ENCODE measurements around the gene NTRK1. TPM values are rescaled to one million over a fixed set of nuclear protein-coding genes. Genes with fewer than 3 reads are reported as not detected.
A peak's percentile ranks its signal among the peaks of the same experiment; 100 is the strongest.

NTRK1 gene
- total RNA-seq, 3 donors from 2014 or later (not counting 1 experiment from before 2014, with no cell fraction given), result 1.7 to 16.7 (median 2.4) TPM

GRCh38 chr1:156920233-156921052 is 59.8 kb downstream of the NTRK1 start, which contains the start of gene LRRC71:
Gene LRRC71, plus strand, starts transcription at chr1:156920632. Its CDS starts 172 bp downstream, at chr1:156920804.
- peak; percentile 11 for TF ChIP-seq CTCF (IDR thresholded peaks at IDR 0.05)
- Histone ChIP-seq H3K27ac (ENCODE audit: low read length) (no peak within 1 kb of the TSS), H3K27me3 (ENCODE audit: control insufficient read depth, insufficient read depth, low read length) (peaks cover 34% of the 10 kb centered on the region), H3K4me3 (ENCODE audit: low read length) (no peak within 1 kb of the TSS), H3K9me3 (ENCODE audit: control insufficient read depth, insufficient read depth, low read length) (no peaks in the 10 kb centered on the region), H3K36me3 (ENCODE audit: control insufficient read depth, insufficient read depth, low read length) (no peaks in the 10 kb centered on the region), H3K4me1 (ENCODE audit: control insufficient read depth, insufficient read depth, low read length) (peaks cover 14% of the 10 kb centered on the region)
- WGBS (ENCODE audit: insufficient coverage), result 14% methylated on average over 71 of the region's 71 CpGs
- intact Hi-C loops (cut with micrococcal nuclease), result no loop called here
- no peaks in the 10 kb centered on the region for H3K36me3 Mint-ChIP-seq
- H3K9me3 Mint-ChIP-seq, result no peaks in the 10 kb centered on the region
- H3K27ac Mint-ChIP-seq, result no peak within 1 kb of the TSS
- peak; percentile 35 to 70 for DNase-seq
- no peak within 1 kb of the TSS for H3K4me3 Mint-ChIP-seq
- ATAC-seq, result peak; percentile 65 to 85 (median 71)
- peaks cover 51 to 55% of the 10 kb centered on the region in 2 donors for H3K27me3 Mint-ChIP-seq (ENCODE audit: low read depth in 2 of 2)
- H3K4me1 Mint-ChIP-seq, result peaks cover 0 to 6% of the 10 kb centered on the region in 2 donors

GRCh38 chr1:156921053-156921529 is 60.4 kb downstream of the NTRK1 start:
- Histone ChIP-seq H3K4me3 (ENCODE audit: low read length) (no peak overlapping the region), H3K4me1 (ENCODE audit: control insufficient read depth, insufficient read depth, low read length) (peaks cover 14% of the 10 kb centered on the region), H3K36me3 (ENCODE audit: control insufficient read depth, insufficient read depth, low read length) (no peaks in the 10 kb centered on the region), H3K27ac (ENCODE audit: low read length) (no peak overlapping the region), H3K27me3 (ENCODE audit: control insufficient read depth, insufficient read depth, low read length) (peaks cover 37% of the 10 kb centered on the region), H3K9me3 (ENCODE audit: control insufficient read depth, insufficient read depth, low read length) (no peaks in the 10 kb centered on the region)
- no peaks in the 10 kb centered on the region for H3K9me3 Mint-ChIP-seq
- ATAC-seq, result no peak
- peaks cover 0 to 6% of the 10 kb centered on the region in 2 donors for H3K4me1 Mint-ChIP-seq
- no peak for TF ChIP-seq CTCF (IDR thresholded peaks at IDR 0.05)
- WGBS (ENCODE audit: insufficient coverage), result 66% methylated on average over 7 of the region's 7 CpGs
- no peak overlapping the region for H3K4me3 Mint-ChIP-seq
- peaks cover 51 to 56% of the 10 kb centered on the region in 2 donors for H3K27me3 Mint-ChIP-seq (ENCODE audit: low read depth in 2 of 2)
- H3K36me3 Mint-ChIP-seq, result no peaks in the 10 kb centered on the region
- intact Hi-C loops (cut with micrococcal nuclease), result no loop called here
- DNase-seq, result no peak
- H3K27ac Mint-ChIP-seq, result no peak overlapping the region

DNA sequence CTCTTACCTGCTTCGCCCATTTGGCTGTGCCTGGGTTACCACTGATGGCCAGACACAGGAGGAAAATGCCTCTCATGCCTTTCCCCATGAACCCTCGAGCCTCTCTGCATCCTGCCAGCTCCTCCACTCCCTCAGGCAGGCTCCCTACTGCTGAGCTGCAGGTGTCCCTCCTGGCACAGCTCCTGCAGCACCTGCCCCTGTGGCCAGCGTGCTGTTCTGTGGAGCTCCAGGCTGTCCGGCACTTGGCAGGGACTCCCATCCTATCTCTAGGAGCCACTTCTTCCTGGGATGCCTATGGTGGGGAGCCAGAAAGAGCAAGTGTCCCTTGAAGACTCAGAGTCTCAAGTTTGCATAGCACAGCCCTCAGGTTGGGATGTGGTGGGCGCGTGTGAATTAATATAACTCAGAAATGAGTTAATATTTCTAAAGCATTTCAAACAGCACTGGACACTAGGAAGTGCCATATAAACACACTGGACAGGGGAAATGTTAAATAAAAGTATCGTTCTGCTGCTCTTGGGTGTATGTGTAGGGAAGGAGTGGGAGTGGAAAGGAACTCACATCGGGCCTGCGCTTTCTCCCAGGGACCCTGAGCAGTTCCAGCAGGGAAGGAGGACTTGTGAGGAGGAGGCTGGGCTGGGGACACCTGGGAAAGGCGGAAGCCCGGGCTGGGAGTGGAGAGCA is 62.5 kb downstream of the NTRK1 start:
- 15% methylated on average over 11 of the region's 11 CpGs for WGBS (ENCODE audit: insufficient coverage)
- H3K4me1 Mint-ChIP-seq, result peaks cover 4 to 10% of the 10 kb centered on the region in 2 donors
- Histone ChIP-seq H3K4me1 (ENCODE audit: control insufficient read depth, insufficient read depth, low read length) (peaks cover 22% of the 10 kb centered on the region), H3K9me3 (ENCODE audit: control insufficient read depth, insufficient read depth, low read length) (no peaks in the 10 kb centered on the region), H3K27ac (ENCODE audit: low read length) (no peak overlapping the region), H3K27me3 (ENCODE audit: control insufficient read depth, insufficient read depth, low read length) (peaks cover 44% of the 10 kb centered on the region), H3K4me3 (ENCODE audit: low read length) (no peak overlapping the region), H3K36me3 (ENCODE audit: control insufficient read depth, insufficient read depth, low read length) (no peaks in the 10 kb centered on the region)
- no peak overlapping the region for H3K4me3 Mint-ChIP-seq
- DNase-seq (no peak), ATAC-seq (no peak)
- H3K27ac Mint-ChIP-seq, result no peak overlapping the region
- TF ChIP-seq CTCF (IDR thresholded peaks at IDR 0.05), result no peak
- H3K27me3 Mint-ChIP-seq (ENCODE audit: low read depth in 2 of 2), result peaks cover 64 to 76% of the 10 kb centered on the region in 2 donors
- no peaks in the 10 kb centered on the region for H3K9me3 Mint-ChIP-seq
- intact Hi-C loops (cut with micrococcal nuclease), result no loop called here
- H3K36me3 Mint-ChIP-seq, result no peaks in the 10 kb centered on the region
